ENCODE data around the gene DIAPH2.

Gene DIAPH2

DNA sequence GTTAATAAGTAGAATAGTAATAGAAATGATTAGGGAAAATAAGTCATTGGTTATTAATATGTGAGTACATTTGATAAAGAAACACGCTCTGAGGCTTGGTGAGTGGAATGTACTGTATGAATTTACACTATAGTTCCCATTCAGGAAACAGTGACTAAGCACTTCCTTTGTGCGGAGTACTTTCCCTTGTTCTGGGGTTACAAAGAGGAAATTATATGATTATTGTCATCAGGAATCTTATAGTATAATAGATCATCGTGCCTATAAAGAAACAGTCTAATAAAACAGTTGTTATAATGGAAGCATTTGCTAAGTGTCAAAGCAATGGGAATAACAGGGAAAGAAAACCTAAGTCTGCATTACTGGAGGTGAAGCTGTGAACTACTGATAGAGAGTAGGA is 337.0 kb downstream of the DIAPH2 start:
- DNase-seq, result no peak
- no peaks in the 10 kb centered on the region for H3K9me3 Mint-ChIP-seq
- no peak for ATAC-seq (replicated peaks)
- no peak overlapping the region for H3K4me3 Mint-ChIP-seq
- no peaks in the 10 kb centered on the region for H3K36me3 Mint-ChIP-seq (ENCODE audit: insufficient read depth)
- no peak overlapping the region for H3K27ac Mint-ChIP-seq
- H3K27me3 Mint-ChIP-seq, result no peaks in the 10 kb centered on the region
- H3K4me1 Mint-ChIP-seq (ENCODE audit: low read depth in 2 of 2), result peaks cover 0 to 2% of the 10 kb centered on the region in 2 donors

DNA sequence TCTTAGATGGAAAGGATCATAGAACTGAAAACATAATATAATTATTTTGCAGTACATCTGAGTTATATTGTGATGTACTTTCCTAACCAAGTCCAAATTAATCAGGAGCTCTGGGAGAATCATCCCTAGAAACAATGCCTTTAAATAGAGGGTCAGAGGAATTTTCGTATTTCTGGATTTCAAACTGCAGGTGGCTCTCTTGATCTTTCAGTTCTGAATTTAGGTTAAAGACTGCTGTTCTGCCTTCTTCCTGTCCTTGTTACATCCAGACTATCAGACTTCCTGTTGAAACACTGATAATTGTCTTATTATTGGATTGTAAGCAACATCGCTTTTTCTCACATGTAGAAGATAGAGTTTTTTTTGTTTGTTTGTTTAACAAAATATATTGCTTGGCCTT is 341.8 kb downstream of the DIAPH2 start:
- Mint-ChIP-seq H3K4me1 (ENCODE audit: low read depth in 2 of 2) (peaks cover 0 to 2% of the 10 kb centered on the region in 2 donors), H3K9me3 (no peaks in the 10 kb centered on the region), H3K27me3 (no peaks in the 10 kb centered on the region), H3K4me3 (no peak overlapping the region), H3K27ac (no peak overlapping the region), H3K36me3 (ENCODE audit: insufficient read depth) (no peaks in the 10 kb centered on the region)
- no peak for ATAC-seq (replicated peaks)
- DNase-seq, result no peak

GRCh38 chrX:97027384-97027922 is 342.8 kb downstream of the DIAPH2 start:
- no peaks in the 10 kb centered on the region for H3K36me3 Mint-ChIP-seq (ENCODE audit: insufficient read depth)
- no peak overlapping the region for H3K4me3 Mint-ChIP-seq
- H3K4me1 Mint-ChIP-seq (ENCODE audit: low read depth in 2 of 2), result peaks cover 0 to 2% of the 10 kb centered on the region in 2 donors
- no peak for DNase-seq
- H3K9me3 Mint-ChIP-seq, result no peaks in the 10 kb centered on the region
- H3K27ac Mint-ChIP-seq, result no peak overlapping the region
- no peak for ATAC-seq (replicated peaks)
- H3K27me3 Mint-ChIP-seq, result no peaks in the 10 kb centered on the region

GRCh38 chrX:97030463-97030862 is 345.8 kb downstream of the DIAPH2 start:
- ATAC-seq (replicated peaks) (no peak), DNase-seq (no peak)
- Mint-ChIP-seq H3K4me3 (no peak overlapping the region), H3K9me3 (no peaks in the 10 kb centered on the region), H3K27me3 (no peaks in the 10 kb centered on the region), H3K36me3 (ENCODE audit: insufficient read depth) (no peaks in the 10 kb centered on the region), H3K4me1 (ENCODE audit: low read depth in 2 of 2) (peaks cover 0 to 2% of the 10 kb centered on the region in 2 donors), H3K27ac (no peak overlapping the region)

- no peaks in the 10 kb centered on the region for H3K27me3 Mint-ChIP-seq
- no peak overlapping the region for H3K27ac Mint-ChIP-seq
- no peaks in the 10 kb centered on the region for H3K36me3 Mint-ChIP-seq (ENCODE audit: insufficient read depth)
- H3K4me1 Mint-ChIP-seq (ENCODE audit: low read depth in 2 of 2), result no peaks in the 10 kb centered on the region
- ATAC-seq (replicated peaks), result no peak
- DNase-seq, result no peak
- no peak overlapping the region for H3K4me3 Mint-ChIP-seq
- H3K9me3 Mint-ChIP-seq, result no peaks in the 10 kb centered on the region
Observed at GRCh38 chrX:97030947-97031346, 346.3 kb downstream of the DIAPH2 start.

- no peak overlapping the region for H3K27ac Mint-ChIP-seq
- H3K4me3 Mint-ChIP-seq, result no peak overlapping the region
- DNase-seq (no peak), ATAC-seq (replicated peaks) (no peak)
- H3K36me3 Mint-ChIP-seq (ENCODE audit: insufficient read depth), result no peaks in the 10 kb centered on the region
- H3K27me3 Mint-ChIP-seq, result no peaks in the 10 kb centered on the region
- H3K4me1 Mint-ChIP-seq (ENCODE audit: low read depth in 2 of 2), result peaks cover 0 to 4% of the 10 kb centered on the region in 2 donors
- H3K9me3 Mint-ChIP-seq, result no peaks in the 10 kb centered on the region
Observed at GRCh38 chrX:97039363-97040029, 354.9 kb downstream of the DIAPH2 start.

DNA sequence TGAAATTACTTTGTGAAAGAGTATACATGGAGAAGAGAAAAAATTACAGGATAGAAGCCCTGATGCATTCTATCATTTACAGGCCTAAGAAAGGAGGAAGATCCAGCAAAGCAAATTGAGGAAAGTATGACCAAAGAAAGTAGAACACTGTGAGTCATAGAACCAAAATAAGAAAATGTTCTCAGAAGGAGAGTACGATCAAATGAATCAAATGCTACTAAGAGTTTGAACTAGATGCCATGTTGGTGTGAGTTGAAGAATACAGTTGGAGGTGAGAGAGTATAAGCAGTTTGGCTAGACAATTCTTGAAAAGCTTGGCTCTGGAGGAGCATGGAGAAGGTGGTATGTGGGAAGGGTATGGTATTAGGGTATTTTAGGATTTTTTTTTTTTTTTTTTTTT is 360.8 kb downstream of the DIAPH2 start:
- Mint-ChIP-seq H3K27ac (no peak overlapping the region), H3K27me3 (no peaks in the 10 kb centered on the region), H3K36me3 (ENCODE audit: insufficient read depth) (no peaks in the 10 kb centered on the region), H3K4me3 (no peak overlapping the region), H3K9me3 (no peaks in the 10 kb centered on the region), H3K4me1 (ENCODE audit: low read depth in 2 of 2) (no peaks in the 10 kb centered on the region)
- DNase-seq (no peak), ATAC-seq (replicated peaks) (no peak)

DNA sequence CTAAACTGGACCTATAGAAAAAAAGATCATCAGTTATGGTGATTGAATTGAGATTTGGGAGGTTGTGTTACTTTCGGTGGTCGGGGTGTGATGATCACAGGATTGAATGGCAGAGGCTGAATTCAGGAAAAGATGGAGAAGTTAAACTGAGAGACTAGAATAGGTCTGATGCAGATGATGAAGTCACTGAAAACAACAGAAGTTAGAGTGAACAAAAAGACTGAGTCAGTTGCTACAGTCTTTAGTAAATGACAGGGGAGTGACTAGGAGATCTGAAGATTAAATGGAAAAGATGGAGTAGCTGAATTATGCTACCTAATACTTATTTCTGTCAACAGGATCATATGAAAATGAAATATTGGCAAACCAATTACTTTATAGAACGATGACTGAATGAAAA is 362.2 kb downstream of the DIAPH2 start:
- H3K9me3 Mint-ChIP-seq, result no peaks in the 10 kb centered on the region
- H3K4me3 Mint-ChIP-seq, result no peak overlapping the region
- DNase-seq, result no peak
- H3K27me3 Mint-ChIP-seq, result no peaks in the 10 kb centered on the region
- H3K4me1 Mint-ChIP-seq (ENCODE audit: low read depth in 2 of 2), result no peaks in the 10 kb centered on the region
- no peak overlapping the region for H3K27ac Mint-ChIP-seq
- ATAC-seq (replicated peaks), result no peak
- H3K36me3 Mint-ChIP-seq (ENCODE audit: insufficient read depth), result no peaks in the 10 kb centered on the region

- Mint-ChIP-seq H3K4me1 (ENCODE audit: low read depth in 2 of 2) (no peaks in the 10 kb centered on the region), H3K27ac (no peak overlapping the region), H3K27me3 (no peaks in the 10 kb centered on the region), H3K36me3 (ENCODE audit: insufficient read depth) (no peaks in the 10 kb centered on the region), H3K9me3 (no peaks in the 10 kb centered on the region), H3K4me3 (no peak overlapping the region)
- ATAC-seq (replicated peaks) (no peak), DNase-seq (no peak)
Observed at GRCh38 chrX:97050392-97050791, 365.8 kb downstream of the DIAPH2 start.

- DNase-seq (no peak), ATAC-seq (replicated peaks) (no peak)
- Mint-ChIP-seq H3K36me3 (ENCODE audit: insufficient read depth) (no peaks in the 10 kb centered on the region), H3K4me1 (ENCODE audit: low read depth in 2 of 2) (no peaks in the 10 kb centered on the region), H3K27ac (no peak overlapping the region), H3K27me3 (no peaks in the 10 kb centered on the region), H3K9me3 (no peaks in the 10 kb centered on the region), H3K4me3 (no peak overlapping the region)
Observed at GRCh38 chrX:97057349-97057909, 372.8 kb downstream of the DIAPH2 start.

GRCh38 chrX:97060020-97060419 is 375.4 kb downstream of the DIAPH2 start:
- Mint-ChIP-seq H3K4me1 (ENCODE audit: low read depth in 2 of 2) (no peaks in the 10 kb centered on the region), H3K27me3 (no peaks in the 10 kb centered on the region), H3K9me3 (no peaks in the 10 kb centered on the region), H3K27ac (no peak overlapping the region), H3K36me3 (ENCODE audit: insufficient read depth) (no peaks in the 10 kb centered on the region), H3K4me3 (no peak overlapping the region)
- DNase-seq (no peak), ATAC-seq (replicated peaks) (no peak)

DNA sequence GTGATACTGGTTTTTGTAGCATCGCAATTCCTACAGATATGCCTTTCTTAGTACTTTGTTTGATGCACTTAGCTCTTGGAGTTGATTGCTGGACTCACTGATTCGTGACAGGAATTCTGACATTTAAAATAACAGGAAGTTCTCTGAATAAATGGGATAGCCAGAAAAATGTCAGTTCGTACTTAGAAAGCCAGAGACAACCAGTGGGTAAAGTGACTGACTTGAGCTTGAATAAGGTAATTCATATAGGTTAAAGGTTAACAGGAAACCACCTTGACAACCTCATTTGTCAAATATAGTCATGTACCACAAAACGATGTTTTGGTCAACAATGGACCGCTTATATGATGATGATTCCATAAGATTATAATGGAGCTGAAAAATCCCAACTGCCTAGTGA is 380.4 kb downstream of the DIAPH2 start:
- Mint-ChIP-seq H3K27ac (no peak overlapping the region), H3K36me3 (ENCODE audit: insufficient read depth) (no peaks in the 10 kb centered on the region), H3K4me1 (ENCODE audit: low read depth in 2 of 2) (no peaks in the 10 kb centered on the region), H3K27me3 (no peaks in the 10 kb centered on the region), H3K4me3 (no peak overlapping the region), H3K9me3 (no peaks in the 10 kb centered on the region)
- DNase-seq, result no peak
- no peak for ATAC-seq (replicated peaks)

DNA sequence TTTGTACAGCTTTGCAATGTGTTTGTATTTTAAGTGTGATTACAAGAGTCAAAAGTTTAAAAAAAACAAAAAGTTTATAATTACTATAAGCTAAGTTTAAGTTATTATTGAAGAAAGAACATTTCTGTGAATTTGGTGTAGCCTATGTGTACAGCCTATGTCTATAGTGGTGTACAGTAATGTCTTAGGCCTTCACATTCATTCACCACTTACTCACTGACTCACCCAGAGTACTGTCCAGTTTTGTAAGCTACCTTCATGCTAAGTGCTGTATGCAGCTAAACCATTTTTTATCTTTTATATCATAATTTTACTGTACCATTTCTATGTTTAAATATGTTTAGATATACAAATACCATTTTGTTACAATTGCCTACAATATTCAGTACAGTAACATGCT is 381.3 kb downstream of the DIAPH2 start:
- no peaks in the 10 kb centered on the region for H3K27me3 Mint-ChIP-seq
- H3K4me1 Mint-ChIP-seq (ENCODE audit: low read depth in 2 of 2), result no peaks in the 10 kb centered on the region
- H3K36me3 Mint-ChIP-seq (ENCODE audit: insufficient read depth), result no peaks in the 10 kb centered on the region
- DNase-seq (no peak), ATAC-seq (replicated peaks) (no peak)
- no peak overlapping the region for H3K27ac Mint-ChIP-seq
- no peak overlapping the region for H3K4me3 Mint-ChIP-seq
- H3K9me3 Mint-ChIP-seq, result no peaks in the 10 kb centered on the region

DNA sequence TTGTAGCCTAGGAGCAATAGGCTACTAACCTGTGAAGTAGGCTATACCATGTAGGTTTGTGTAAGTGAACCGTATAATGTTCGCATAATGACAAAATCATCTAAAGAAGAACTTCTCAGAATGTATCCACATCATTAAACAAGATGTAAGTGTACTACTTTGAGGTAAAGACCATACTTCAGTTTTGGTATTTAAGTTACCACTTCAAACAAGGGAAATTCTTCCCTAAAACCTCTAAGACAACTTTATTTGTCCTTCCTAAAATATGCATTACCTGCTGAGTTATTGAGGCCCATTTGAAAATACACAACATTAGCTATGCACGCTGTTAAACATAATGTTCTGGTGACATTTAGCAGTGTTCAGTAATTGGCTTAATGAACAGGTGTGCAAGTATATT is 381.7 kb downstream of the DIAPH2 start:
- ATAC-seq (replicated peaks) (no peak), DNase-seq (no peak)
- H3K4me3 Mint-ChIP-seq, result no peak overlapping the region
- H3K36me3 Mint-ChIP-seq (ENCODE audit: insufficient read depth), result no peaks in the 10 kb centered on the region
- H3K27ac Mint-ChIP-seq, result no peak overlapping the region
- H3K27me3 Mint-ChIP-seq, result no peaks in the 10 kb centered on the region
- H3K4me1 Mint-ChIP-seq (ENCODE audit: low read depth in 2 of 2), result no peaks in the 10 kb centered on the region
- H3K9me3 Mint-ChIP-seq, result no peaks in the 10 kb centered on the region

Measured in effector memory CD8-positive, alpha-beta T cell (primary cell).